SU-DHL-6 (cell line): Measurements from ENCODE around the gene DYNLT2.

ENCODE experiments used
- CTCF ChIP-seq: fragments of 200-600 bp; sonication (generic); IDR thresholded peaks from one replicate; pipeline ENCODE4 v1.5.1; 2017; ENCODE audit warnings: antibody characterized with exemption, mild to moderate bottlenecking, low read length, moderate library complexity; ENCODE audit not compliant: insufficient read depth, poor library complexity, severe bottlenecking
- EZH2phosphoT487 ChIP-seq: fragments of 200-600 bp; sonication (generic), shearing (Covaris generic); conservative IDR thresholded peaks from 2 replicates; pipeline ENCODE4 v1.6.1; 2018; ENCODE audit warnings: mild to moderate bottlenecking, antibody characterized with exemption, low read length, moderate library complexity, mixed read lengths

GRCh38 chr6:169729961-169730360 lies 21.4 kb downstream of the DYNLT2 start:
- TF ChIP-seq CTCF (no peak), EZH2phosphoT487 (no peak)
